Duodenal mucosa (tissue), 2 donors: Measurements from ENCODE around the gene MT1X.
A peak's percentile ranks its signal among the peaks of the same experiment; 100 is the strongest.

Experiments used
- H3K27ac ChIP-seq: one replicate; pipeline ENCODE4 v1.7.0; 2013; ENCODE audit warnings: low read depth, low read length
- H3K27me3 ChIP-seq, 2 donors: one replicate each; pipeline ENCODE4 v1.7.0; 2013; ENCODE audit warnings: low read length in 2 of 2, control low read depth in 1 of 2; ENCODE audit not compliant: insufficient read depth in 2 of 2, control insufficient read depth in 1 of 2
- H3K36me3 ChIP-seq, 2 donors: one replicate each; pipeline ENCODE4 v1.7.0; 2013; ENCODE audit warnings: low read length in 2 of 2, control low read depth in 1 of 2; ENCODE audit not compliant: insufficient read depth in 2 of 2, control insufficient read depth in 1 of 2
- H3K4me1 ChIP-seq, 2 donors: one replicate each; pipeline ENCODE4 v1.7.0; 2013; ENCODE audit warnings: low read length in 2 of 2, control low read depth in 1 of 2; ENCODE audit not compliant: insufficient read depth in 2 of 2, control insufficient read depth in 1 of 2
- H3K4me3 ChIP-seq, 2 donors: one replicate each; pipeline ENCODE4 v1.7.0; 2013; ENCODE audit warnings: low read length in 2 of 2, low read depth in 1 of 2
- H3K9ac ChIP-seq, 2 donors: one replicate each; pipeline ENCODE4 v1.7.0; 2013; ENCODE audit warnings: low read length in 2 of 2, low read depth in 1 of 2
- H3K9me3 ChIP-seq, 2 donors: one replicate each; pipeline ENCODE4 v1.7.0; 2013; ENCODE audit warnings: low read length in 2 of 2, control low read depth in 1 of 2; ENCODE audit not compliant: control insufficient read depth in 1 of 2

Gene MT1X

DNA sequence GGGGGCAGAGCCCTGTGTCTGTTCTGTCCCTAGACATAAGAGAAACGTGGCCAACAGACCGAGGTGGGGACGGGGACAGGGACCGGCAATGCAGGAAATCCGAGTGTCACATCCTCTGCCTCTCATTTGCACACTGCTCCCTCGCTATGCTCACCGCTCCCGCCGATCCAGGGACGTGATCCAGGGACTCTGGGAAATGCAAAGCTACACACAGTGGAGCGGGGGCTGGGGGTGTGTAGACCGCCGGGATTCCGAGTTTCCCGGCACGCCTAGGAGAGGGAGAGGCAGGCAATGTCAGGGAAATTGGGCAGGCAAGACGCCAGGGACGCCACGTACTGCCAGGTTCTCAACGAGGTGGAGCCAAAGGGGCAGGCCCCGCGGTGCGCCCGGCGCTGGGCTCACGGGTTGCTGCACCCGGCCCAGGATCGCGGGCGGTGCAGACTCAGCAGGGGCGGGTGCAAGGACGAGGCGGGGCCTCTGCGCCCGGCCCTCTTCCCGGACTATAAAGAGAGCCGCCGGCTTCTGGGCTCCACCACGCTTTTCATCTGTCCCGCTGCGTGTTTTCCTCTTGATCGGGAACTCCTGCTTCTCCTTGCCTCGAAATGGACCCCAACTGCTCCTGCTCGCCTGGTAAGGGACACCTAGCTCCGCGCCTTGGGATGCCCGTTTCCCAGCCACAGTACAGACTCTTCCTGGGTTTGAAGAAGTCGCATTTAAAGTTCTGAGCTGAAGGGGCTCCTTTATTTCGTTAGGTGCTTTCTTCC lies at the start of gene MT1X:
Gene MT1X (plus strand): TSS at position 532 of the 764 bp plus-strand sequence. CDS start 71 bp downstream, at position 603.
- Histone ChIP-seq H3K4me3 (peak within 1 kb of the TSS; percentile 77 to 95), H3K27me3 (no peaks in the 10 kb centered on the region), H3K27ac (peak within 1 kb of the TSS; percentile 72), H3K9ac (peak within 1 kb of the TSS; percentile 93 to 95), H3K4me1 (peaks cover 20 to 26% of the 10 kb centered on the region in 2 donors), H3K36me3 (peaks cover 4 to 5% of the 10 kb centered on the region in 2 donors), H3K9me3 (no peaks in the 10 kb centered on the region)

- Histone ChIP-seq H3K9me3 (no peaks in the 10 kb centered on the region), H3K36me3 (no peaks in the 10 kb centered on the region), H3K27me3 (peaks cover 18% of the 10 kb centered on the region in 2 donors), H3K4me1 (peaks cover 3 to 20% of the 10 kb centered on the region in 2 donors), H3K4me3 (peak overlapping the region; percentile 74 to 84), H3K27ac (peak overlapping the region; percentile 65), H3K9ac (peak overlapping the region; percentile 58 to 89)
Observed at GRCh38 chr16:56632848-56633365, 49.4 kb upstream of the MT1X start.

GRCh38 chr16:56633535-56633934 lies 48.7 kb upstream of the MT1X start:
- H3K9ac ChIP-seq, result peak overlapping the region in 1 of 2 donors; percentile 89
- H3K27me3 ChIP-seq, result peaks cover 18 to 19% of the 10 kb centered on the region in 2 donors
- peak overlapping the region; percentile 74 to 84 for H3K4me3 ChIP-seq
- H3K4me1 ChIP-seq, result peaks cover 5 to 27% of the 10 kb centered on the region in 2 donors
- no peaks in the 10 kb centered on the region for H3K36me3 ChIP-seq
- no peaks in the 10 kb centered on the region for H3K9me3 ChIP-seq
- H3K27ac ChIP-seq, result no peak overlapping the region

- Histone ChIP-seq H3K4me3 (peak overlapping the region; percentile 36 to 43), H3K27ac (no peak overlapping the region), H3K9ac (no peak overlapping the region), H3K27me3 (peaks cover 18 to 19% of the 10 kb centered on the region in 2 donors), H3K9me3 (no peaks in the 10 kb centered on the region), H3K36me3 (no peaks in the 10 kb centered on the region), H3K4me1 (peaks cover 12 to 39% of the 10 kb centered on the region in 2 donors)
Observed at GRCh38 chr16:56634715-56635440, 47.4 kb upstream of the MT1X start.

DNA sequence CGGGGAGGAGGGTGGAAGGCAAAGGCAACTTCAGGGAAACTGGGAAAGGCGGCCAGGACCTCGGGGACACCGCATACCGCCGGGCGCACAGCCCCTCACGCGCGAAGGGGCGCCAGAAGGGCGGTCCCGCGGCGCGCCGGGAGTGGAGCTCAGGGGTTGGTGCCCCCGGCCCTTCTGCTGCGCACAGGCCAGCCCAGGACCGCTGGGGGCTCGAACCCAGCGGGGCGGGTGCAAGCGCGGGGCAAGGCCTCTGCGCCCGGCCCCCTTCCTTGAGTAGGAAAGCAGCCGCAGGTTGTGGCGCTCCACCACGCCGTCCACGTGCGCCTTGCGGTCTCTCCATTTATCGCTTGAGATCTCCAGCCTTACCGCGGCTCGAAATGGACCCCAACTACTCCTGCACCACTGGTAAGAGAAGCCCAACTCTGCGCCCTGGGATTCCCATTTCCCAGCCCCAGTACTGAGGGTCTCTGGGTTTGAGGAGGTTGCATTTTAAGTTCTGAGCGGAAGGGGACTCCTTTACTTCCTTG lies 46.8 kb upstream of the MT1X start:
- H3K9ac ChIP-seq, result no peak overlapping the region
- H3K4me1 ChIP-seq, result peaks cover 13 to 39% of the 10 kb centered on the region in 2 donors
- H3K27me3 ChIP-seq, result peaks cover 18 to 19% of the 10 kb centered on the region in 2 donors
- peak overlapping the region in 1 of 2 donors; percentile 43 for H3K4me3 ChIP-seq
- H3K9me3 ChIP-seq, result no peaks in the 10 kb centered on the region
- H3K36me3 ChIP-seq, result no peaks in the 10 kb centered on the region
- H3K27ac ChIP-seq, result no peak overlapping the region

DNA sequence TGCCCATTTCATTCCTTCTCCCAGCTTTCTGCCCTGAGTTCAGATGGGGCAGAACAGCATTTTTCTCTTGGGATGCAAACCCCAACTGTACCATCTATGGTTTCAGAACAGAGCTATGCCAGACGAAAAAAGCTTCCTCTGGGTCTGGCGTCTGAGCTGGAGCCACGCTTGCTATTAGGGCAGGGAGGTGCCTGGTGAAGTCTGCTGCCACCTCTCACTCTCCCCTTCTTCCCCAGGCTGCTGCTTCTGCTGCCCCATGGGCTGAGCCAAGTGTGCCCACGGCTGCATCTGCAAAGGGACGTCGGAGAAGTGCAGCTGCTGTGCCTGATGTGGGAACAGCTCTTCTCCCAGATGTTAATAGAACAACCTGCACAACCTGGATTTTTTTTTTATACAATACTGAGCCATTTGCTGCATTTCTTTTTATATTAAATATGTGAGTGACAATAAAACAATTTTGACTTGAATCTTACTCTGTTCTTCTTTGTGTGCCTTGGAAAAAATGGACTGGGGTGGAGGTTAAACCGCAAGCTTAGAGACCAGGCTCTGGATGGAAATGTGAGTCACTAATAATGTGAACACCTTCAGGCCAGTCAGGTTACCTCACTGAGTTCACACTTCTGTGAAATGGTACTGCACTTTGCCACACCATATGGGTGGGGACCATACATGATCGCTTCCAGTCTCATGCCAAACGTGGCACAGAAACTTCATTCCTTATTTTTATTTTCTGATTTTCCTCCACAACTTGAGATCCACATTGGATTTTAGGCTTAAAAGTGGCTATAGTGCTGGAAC lies 45.5 kb upstream of the MT1X start:
- no peak overlapping the region for H3K27ac ChIP-seq
- no peak overlapping the region for H3K9ac ChIP-seq
- H3K27me3 ChIP-seq, result peaks cover 18 to 19% of the 10 kb centered on the region in 2 donors

GRCh38 chr16:56637814-56638750 lies 44.2 kb upstream of the MT1X start, which contains the start of gene MT1A:
MT1A (plus strand) TSS chr16:56638666; CDS start chr16:56638739, 73 bp downstream.
- peak within 1 kb of the TSS; percentile 31 to 75 for H3K4me3 ChIP-seq
- H3K27ac ChIP-seq, result no peak within 1 kb of the TSS

More for the DNA sequence above, 45.5 kb upstream of the MT1X start:
- Histone ChIP-seq H3K36me3 (no peaks in the 10 kb centered on the region), H3K4me1 (peaks cover 13 to 37% of the 10 kb centered on the region in 2 donors), H3K4me3 (no peak overlapping the region), H3K9me3 (no peaks in the 10 kb centered on the region)

DNA sequence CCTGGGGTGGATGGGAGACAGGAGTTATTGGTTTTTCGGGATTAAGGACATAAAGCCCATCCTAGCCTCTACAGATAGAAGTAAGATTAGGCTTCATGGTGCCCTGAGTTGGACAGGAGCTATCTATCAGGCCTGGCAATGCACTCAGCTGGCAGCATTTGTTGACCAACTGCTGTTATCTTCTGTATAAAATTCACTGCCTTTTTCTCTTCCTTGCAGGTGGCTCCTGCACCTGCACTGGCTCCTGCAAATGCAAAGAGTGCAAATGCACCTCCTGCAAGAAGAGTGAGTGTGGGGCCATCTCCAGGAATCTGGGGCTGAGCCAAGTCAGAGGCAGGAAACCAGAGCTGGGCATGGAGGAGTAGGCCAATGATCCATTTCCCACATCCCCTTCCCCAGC lies 43.2 kb upstream of the MT1X start:
- Histone ChIP-seq H3K36me3 (no peaks in the 10 kb centered on the region), H3K4me1 (peaks cover 25 to 39% of the 10 kb centered on the region in 2 donors), H3K9ac (peak overlapping the region; percentile 48 to 61), H3K27ac (no peak overlapping the region), H3K4me3 (peak overlapping the region; percentile 31 to 75), H3K9me3 (no peaks in the 10 kb centered on the region), H3K27me3 (peaks cover 10 to 19% of the 10 kb centered on the region in 2 donors)

More at GRCh38 chr16:56637814-56638750, 44.2 kb upstream of the MT1X start, which contains the start of gene MT1A:
- H3K9ac ChIP-seq, result peak within 1 kb of the TSS; percentile 48 to 61
- peaks cover 19 to 36% of the 10 kb centered on the region in 2 donors for H3K4me1 ChIP-seq
- peaks cover 11 to 19% of the 10 kb centered on the region in 2 donors for H3K27me3 ChIP-seq
- H3K9me3 ChIP-seq, result no peaks in the 10 kb centered on the region
- H3K36me3 ChIP-seq, result no peaks in the 10 kb centered on the region
